DMS 273 (cell line): ENCODE measurements around the gene TRAP1.

Source experiments
- DNase-seq: peaks from one replicate; lab custom pipeline; 2025; ENCODE audit not compliant: unreplicated experiment; lab: John Stamatoyannopoulos, UW

TRAP1 gene

GRCh38 chr16:3717235-3718018, at the start of gene TRAP1:
Gene TRAP1 (minus strand): TSS chr16:3717524. CDS start chr16:3717508, 16 bp downstream.
- peak; percentile 94 for DNase-seq

GRCh38 chr16:3766177-3766576, 48.9 kb upstream of the TRAP1 start:
- no peak for DNase-seq

- no peak for DNase-seq
These were observed 47.1 kb upstream of the TRAP1 start for GRCh38 chr16:3764409-3764808.

GRCh38 chr16:3762107-3762750, 44.9 kb upstream of the TRAP1 start:
- DNase-seq: no peak

GRCh38 chr16:3761375-3762106, 44.2 kb upstream of the TRAP1 start:
- no peak for DNase-seq

GRCh38 chr16:3760518-3760917, 43.2 kb upstream of the TRAP1 start:
- DNase-seq: no peak

- no peak for DNase-seq
These were observed 42.4 kb upstream of the TRAP1 start for GRCh38 chr16:3759736-3760135.

- DNase-seq: no peak
These were observed 38.8 kb upstream of the TRAP1 start for GRCh38 chr16:3756113-3756512.

GRCh38 chr16:3755249-3755648, 37.9 kb upstream of the TRAP1 start:
- no peak for DNase-seq

GRCh38 chr16:3754772-3755171, 37.4 kb upstream of the TRAP1 start:
- DNase-seq: no peak

GRCh38 chr16:3754081-3754703, 36.9 kb upstream of the TRAP1 start:
- no peak for DNase-seq

GRCh38 chr16:3752984-3753383, 35.7 kb upstream of the TRAP1 start:
- no peak for DNase-seq

GRCh38 chr16:3751878-3752277, 34.6 kb upstream of the TRAP1 start:
- no peak for DNase-seq

GRCh38 chr16:3748307-3748706, 31.0 kb upstream of the TRAP1 start:
- no peak for DNase-seq

GRCh38 chr16:3745751-3746355, 28.5 kb upstream of the TRAP1 start:
- DNase-seq: no peak

- no peak for DNase-seq
These were observed 26.7 kb upstream of the TRAP1 start for GRCh38 chr16:3744018-3744417.

GRCh38 chr16:3740934-3741333, 23.6 kb upstream of the TRAP1 start:
- DNase-seq: no peak

GRCh38 chr16:3740186-3740585, 22.9 kb upstream of the TRAP1 start:
- DNase-seq: no peak

GRCh38 chr16:3739636-3740035, 22.3 kb upstream of the TRAP1 start:
- no peak for DNase-seq

GRCh38 chr16:3738541-3738940, 21.2 kb upstream of the TRAP1 start:
- DNase-seq: no peak

- DNase-seq: no peak
These were observed 20.8 kb upstream of the TRAP1 start for GRCh38 chr16:3738128-3738527.
